Activated CD8-positive, alpha-beta T cell treated with anti-CD3 and anti-CD28 coated beads for 36 hours (primary cell): ENCODE data around the gene UBE2M. TPM values are rescaled to one million over a fixed set of nuclear protein-coding genes. Genes with fewer than 3 reads are reported as not detected.
"Not testable (repeated sequence)": the region's sequence is repeated elsewhere in the genome, so short reads cannot be mapped to it uniquely, and the experiment has no call there.

Experiments
- ATAC-seq: fragments of 200-7000 bp; cut with Tn5 transposase; one replicate; pipeline ENCODE4 v1.10.0; 2021; ENCODE audit warnings: mild to moderate bottlenecking, moderate library complexity
- CTCF ChIA-PET: fragments of 350-600 bp; sonication (Branson Sonifier 250); formaldehyde crosslinking; loops from one replicate; lab custom pipeline; 2021; ENCODE audit warnings: antibody characterized with exemption; lab: Charles Lee
- POLR2A ChIA-PET: fragments of 350-600 bp; sonication (Branson Sonifier 250); formaldehyde crosslinking; loops from one replicate; lab custom pipeline; 2021; ENCODE audit warnings: antibody characterized with exemption; lab: Charles Lee
- DNase-seq: peaks from one replicate; pipeline ENCODE4 v3.0.0-alpha.2; 2020
- H3K27ac Mint-ChIP-seq: one replicate; pipeline ENCODE4 v1.8.0; 2021; ENCODE audit warnings: mild to moderate bottlenecking, mixed read lengths
- H3K27me3 Mint-ChIP-seq: one replicate; pipeline ENCODE4 v1.8.0; 2021; ENCODE audit warnings: mixed read lengths
- H3K36me3 Mint-ChIP-seq: one replicate; pipeline ENCODE4 v1.8.0; 2021; ENCODE audit warnings: low read depth, mixed read lengths
- H3K4me1 Mint-ChIP-seq: one replicate; pipeline ENCODE4 v1.8.0; 2021; ENCODE audit warnings: low read depth, mixed read lengths
- H3K4me3 Mint-ChIP-seq: one replicate; pipeline ENCODE4 v1.8.0; 2021; ENCODE audit warnings: mild to moderate bottlenecking, moderate library complexity, mixed read lengths
- H3K9me3 Mint-ChIP-seq: one replicate; pipeline ENCODE4 v1.8.0; 2021; ENCODE audit warnings: mixed read lengths
- intact Hi-C: fragments of 100-400 bp; cut with micrococcal nuclease; formaldehyde crosslinking; loops from one replicate; pipeline ENCODE4 v1.10.0; 2022
- total RNA-seq, 2 experiments: library from RNA; stranded (reverse); gene quantifications; one replicate each; pipeline ENCODE4 v1.2.3, GENCODE V29; 2021
- TF ChIP-seq, protein P1 (sequence below): fragments of 200-600 bp; IDR thresholded peaks from one replicate; pipeline ENCODE4 v1.8.0; 2022; ENCODE audit warnings: antibody characterized with exemption, mild to moderate bottlenecking

Gene UBE2M
- total RNA-seq: 100 to 1,000 TPM; 107 to 114 TPM

GRCh38 chr19:58558066-58558622, at the start of gene UBE2M:
Gene UBE2M, minus strand, starts transcription at chr19:58558611. Its CDS starts 230 bp downstream, at chr19:58558381.
- peak; percentile 78 for DNase-seq

GRCh38 chr19:58607213-58607612, 48.8 kb upstream of the UBE2M start:
- POLR2A ChIA-PET, H3K27ac Mint-ChIP-seq, CTCF ChIA-PET, H3K4me3 Mint-ChIP-seq, H3K36me3 Mint-ChIP-seq, H3K4me1 Mint-ChIP-seq, H3K27me3 Mint-ChIP-seq, H3K9me3 Mint-ChIP-seq, DNase-seq, ATAC-seq, intact Hi-C loops: not testable (repeated sequence)

More at GRCh38 chr19:58558066-58558622, at the start of gene UBE2M:
- Mint-ChIP-seq H3K27me3 (no peaks in the 10 kb centered on the region), H3K36me3 (peaks cover 54% of the 10 kb centered on the region), H3K4me1 (peaks cover 50% of the 10 kb centered on the region), H3K4me3 (peak within 1 kb of the TSS; percentile 98), H3K27ac (peak within 1 kb of the TSS; percentile 100), H3K9me3 (no peaks in the 10 kb centered on the region)
- ChIA-PET CTCF (interaction anchor here (1.6 to 1.8 kb wide), 2 partner anchors 39 to 44 kb away, joined by 5 to 7 read pairs; partner anchors contain the start of gene ZBTB45), POLR2A (interaction anchor here (1.1 to 4.2 kb wide), 5 partner anchors 9 to 36 kb away, joined by 3 to 39 read pairs (median 3); partner anchors contain the start of gene TRIM28)
- TF ChIP-seq, protein P1, sequence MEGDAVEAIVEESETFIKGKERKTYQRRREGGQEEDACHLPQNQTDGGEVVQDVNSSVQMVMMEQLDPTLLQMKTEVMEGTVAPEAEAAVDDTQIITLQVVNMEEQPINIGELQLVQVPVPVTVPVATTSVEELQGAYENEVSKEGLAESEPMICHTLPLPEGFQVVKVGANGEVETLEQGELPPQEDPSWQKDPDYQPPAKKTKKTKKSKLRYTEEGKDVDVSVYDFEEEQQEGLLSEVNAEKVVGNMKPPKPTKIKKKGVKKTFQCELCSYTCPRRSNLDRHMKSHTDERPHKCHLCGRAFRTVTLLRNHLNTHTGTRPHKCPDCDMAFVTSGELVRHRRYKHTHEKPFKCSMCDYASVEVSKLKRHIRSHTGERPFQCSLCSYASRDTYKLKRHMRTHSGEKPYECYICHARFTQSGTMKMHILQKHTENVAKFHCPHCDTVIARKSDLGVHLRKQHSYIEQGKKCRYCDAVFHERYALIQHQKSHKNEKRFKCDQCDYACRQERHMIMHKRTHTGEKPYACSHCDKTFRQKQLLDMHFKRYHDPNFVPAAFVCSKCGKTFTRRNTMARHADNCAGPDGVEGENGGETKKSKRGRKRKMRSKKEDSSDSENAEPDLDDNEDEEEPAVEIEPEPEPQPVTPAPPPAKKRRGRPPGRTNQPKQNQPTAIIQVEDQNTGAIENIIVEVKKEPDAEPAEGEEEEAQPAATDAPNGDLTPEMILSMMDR: no peak
- no peak for ATAC-seq
- intact Hi-C loops: no loop called here

DNA sequence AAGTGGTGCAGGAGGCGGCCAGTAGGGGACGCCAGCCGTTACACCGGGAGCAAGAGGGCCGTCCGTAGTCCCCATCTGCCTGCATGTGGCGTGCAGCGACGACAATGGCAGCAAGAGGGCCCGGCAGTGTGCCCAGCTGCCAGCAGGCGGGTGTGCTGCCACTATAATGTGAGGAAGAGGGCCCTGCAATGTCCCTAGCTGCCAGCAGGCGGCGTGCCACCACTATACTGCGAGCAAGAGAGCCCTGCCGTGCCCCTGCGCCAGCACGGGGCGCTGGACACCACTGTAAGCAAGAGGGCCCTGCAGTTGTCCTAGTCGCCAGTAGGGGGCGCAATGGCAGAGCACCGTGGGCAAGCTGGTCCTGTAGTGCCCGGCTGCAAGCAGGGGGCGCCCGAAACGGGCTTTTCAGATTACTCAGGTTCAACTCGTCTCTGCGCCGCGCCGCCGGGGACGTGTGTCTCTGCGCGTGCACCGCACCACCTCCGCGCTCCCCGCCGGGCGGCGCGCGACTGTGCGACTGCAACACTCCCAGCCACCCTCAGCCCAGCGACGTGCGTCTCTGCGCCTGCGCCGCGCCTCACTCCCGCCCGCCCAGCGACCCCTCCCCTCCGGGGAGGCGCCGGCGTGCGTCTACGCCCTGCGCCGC, 48.0 kb upstream of the UBE2M start:
- H3K4me1 Mint-ChIP-seq, H3K27me3 Mint-ChIP-seq, intact Hi-C loops, CTCF ChIA-PET, H3K36me3 Mint-ChIP-seq, H3K9me3 Mint-ChIP-seq, DNase-seq, H3K27ac Mint-ChIP-seq, POLR2A ChIA-PET, ATAC-seq, H3K4me3 Mint-ChIP-seq: not testable (repeated sequence)
- TF ChIP-seq, protein P1: peak; percentile 34

DNA sequence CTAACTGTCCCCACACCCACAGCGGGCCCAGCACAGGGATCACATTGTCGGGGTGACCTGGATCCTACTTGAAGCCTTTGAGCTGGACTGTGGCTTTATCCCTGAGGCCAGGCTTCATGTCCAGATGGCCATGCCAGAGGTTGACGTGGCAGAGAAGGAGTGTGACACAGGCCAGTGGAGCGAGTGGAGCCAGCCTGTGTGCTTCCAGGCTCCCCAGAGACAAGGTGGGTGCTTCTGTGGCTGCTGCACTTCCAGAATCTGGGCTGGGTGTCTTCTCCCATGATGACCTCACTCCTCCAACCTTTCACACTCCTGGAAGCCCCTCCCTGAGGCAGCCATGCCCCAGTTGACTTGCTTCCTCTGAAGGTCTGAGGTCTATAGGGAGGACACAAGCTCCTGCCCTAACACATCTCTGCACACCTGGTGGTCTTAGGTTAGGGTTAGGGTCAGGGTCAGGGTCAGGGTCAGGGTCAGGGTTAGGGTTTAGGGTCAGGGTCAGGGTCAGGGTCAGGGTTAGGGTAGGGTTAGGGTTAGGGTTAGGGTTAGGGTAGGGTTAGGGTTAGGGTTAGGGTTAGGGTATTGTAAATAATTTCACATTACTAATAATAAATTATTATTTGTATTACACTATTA, 27.8 kb upstream of the UBE2M start:
- Mint-ChIP-seq H3K9me3 (no peaks in the 10 kb centered on the region), H3K27ac (no peak overlapping the region), H3K36me3 (peaks cover 12% of the 10 kb centered on the region), H3K27me3 (no peaks in the 10 kb centered on the region), H3K4me3 (no peak overlapping the region), H3K4me1 (peaks cover 5% of the 10 kb centered on the region)
- intact Hi-C loops: no loop called here
- TF ChIP-seq, protein P1: no peak
- ChIA-PET POLR2A (no interaction called here), CTCF (no interaction called here)
- ATAC-seq: no peak
- no peak for DNase-seq

DNA sequence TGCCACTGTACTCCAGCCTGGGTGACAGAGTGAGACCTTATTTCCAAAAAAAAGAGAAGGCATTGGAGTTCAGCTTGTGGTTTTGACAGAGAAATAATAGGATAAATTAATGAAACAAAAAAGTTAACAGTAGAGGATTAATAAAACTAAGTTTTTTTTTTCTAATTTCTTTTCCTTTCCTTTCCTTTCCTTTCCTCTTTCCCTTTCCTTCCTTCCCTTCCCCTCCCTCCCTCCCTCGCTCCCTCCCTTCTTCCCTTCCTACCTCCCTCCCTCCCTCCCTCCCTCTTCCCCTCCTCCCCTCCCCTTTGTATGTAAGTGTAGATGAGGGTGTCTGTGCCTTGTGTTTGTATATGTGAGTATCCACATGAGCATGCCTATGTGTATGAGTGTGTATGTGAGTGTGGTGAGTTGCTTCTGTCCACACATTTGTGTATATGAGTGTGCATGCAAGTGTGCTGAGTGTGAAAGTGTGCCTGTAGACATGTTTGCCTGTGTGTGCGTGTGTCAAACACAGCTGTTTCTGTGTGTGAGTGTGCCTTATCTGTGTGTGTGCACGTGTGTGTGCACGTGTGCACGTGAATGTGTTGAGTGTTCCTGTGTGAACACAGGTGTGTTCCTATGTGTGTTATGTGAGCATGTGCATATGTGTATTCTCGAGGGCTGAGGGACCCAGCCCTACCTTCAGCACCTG, 27.2 kb upstream of the UBE2M start:
- TF ChIP-seq, protein P1: no peak
- DNase-seq: no peak
- no peak for ATAC-seq
- H3K27me3 Mint-ChIP-seq: no peaks in the 10 kb centered on the region
- no peaks in the 10 kb centered on the region for H3K9me3 Mint-ChIP-seq
- CTCF ChIA-PET: no interaction called here
- intact Hi-C loops: no loop called here
- H3K4me3 Mint-ChIP-seq: no peak overlapping the region
- peaks cover 10% of the 10 kb centered on the region for H3K4me1 Mint-ChIP-seq
- peaks cover 16% of the 10 kb centered on the region for H3K36me3 Mint-ChIP-seq
- POLR2A ChIA-PET: interaction anchor here (0.6 kb wide), 1 partner anchor 290 kb away, joined by 4 read pairs; no protein-coding TSS in a partner anchor
- no peak overlapping the region for H3K27ac Mint-ChIP-seq
